PC-9 (cell line): ENCODE data around the gene RAB3GAP2.

ENCODE experiments used
- CTCF ChIP-seq: fragments of 200-600 bp; sonication (generic); conservative IDR thresholded peaks from 2 replicates; pipeline ENCODE4 v1.6.1; 2017; ENCODE audit warnings: mixed run types, antibody characterized with exemption, mild to moderate bottlenecking, moderate library complexity
- EZH2 ChIP-seq: fragments of 200-600 bp; sonication (generic); IDR thresholded peaks from 2 replicates; pipeline ENCODE4 v1.8.0; 2017; ENCODE audit warnings: antibody characterized with exemption, low read depth

GRCh38 chr1:220320709-220321108 lies 48.5 kb upstream of the RAB3GAP2 start:
- TF ChIP-seq CTCF (no peak), EZH2 (no peak)
